C4-2B (cell line): ENCODE results near the gene SEBOX.

Experiments
- ZFX ChIP-seq: fragments of 450-650 bp; IDR thresholded peaks from 2 replicates; pipeline ENCODE4 v1.6.1; 2017
- TF ChIP-seq, protein P1 (sequence below): fragments of 450-650 bp; conservative IDR thresholded peaks from 2 replicates; pipeline ENCODE4 v1.5.1; 2017; ENCODE audit warnings: mild to moderate bottlenecking

DNA sequence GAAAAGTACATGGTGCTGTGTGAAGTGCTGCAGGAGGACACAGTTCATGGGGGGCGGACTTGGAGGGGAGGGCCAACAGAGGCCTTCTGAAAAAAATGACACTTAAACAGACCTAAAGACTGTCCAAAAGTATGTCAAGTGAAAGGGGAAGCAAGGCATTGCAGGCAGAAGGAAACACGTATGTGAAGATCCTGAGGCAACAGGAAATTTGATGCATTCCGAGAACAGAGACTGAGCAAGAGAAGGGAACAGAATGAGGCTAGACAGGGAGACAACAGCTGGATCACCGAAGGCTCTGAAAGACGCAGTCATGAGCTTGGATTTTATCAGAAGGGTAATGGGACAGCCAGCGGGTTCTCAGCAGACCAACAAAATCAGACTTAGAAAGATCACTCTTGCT, 30.8 kb downstream of the SEBOX start:
- TF ChIP-seq, protein P1, sequence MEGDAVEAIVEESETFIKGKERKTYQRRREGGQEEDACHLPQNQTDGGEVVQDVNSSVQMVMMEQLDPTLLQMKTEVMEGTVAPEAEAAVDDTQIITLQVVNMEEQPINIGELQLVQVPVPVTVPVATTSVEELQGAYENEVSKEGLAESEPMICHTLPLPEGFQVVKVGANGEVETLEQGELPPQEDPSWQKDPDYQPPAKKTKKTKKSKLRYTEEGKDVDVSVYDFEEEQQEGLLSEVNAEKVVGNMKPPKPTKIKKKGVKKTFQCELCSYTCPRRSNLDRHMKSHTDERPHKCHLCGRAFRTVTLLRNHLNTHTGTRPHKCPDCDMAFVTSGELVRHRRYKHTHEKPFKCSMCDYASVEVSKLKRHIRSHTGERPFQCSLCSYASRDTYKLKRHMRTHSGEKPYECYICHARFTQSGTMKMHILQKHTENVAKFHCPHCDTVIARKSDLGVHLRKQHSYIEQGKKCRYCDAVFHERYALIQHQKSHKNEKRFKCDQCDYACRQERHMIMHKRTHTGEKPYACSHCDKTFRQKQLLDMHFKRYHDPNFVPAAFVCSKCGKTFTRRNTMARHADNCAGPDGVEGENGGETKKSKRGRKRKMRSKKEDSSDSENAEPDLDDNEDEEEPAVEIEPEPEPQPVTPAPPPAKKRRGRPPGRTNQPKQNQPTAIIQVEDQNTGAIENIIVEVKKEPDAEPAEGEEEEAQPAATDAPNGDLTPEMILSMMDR, result no peak
- no peak for TF ChIP-seq ZFX
